Left renal cortex interstitium (tissue), 4 donors: ENCODE measurements around the gene SORT1. TPM values are rescaled to one million over a fixed set of nuclear protein-coding genes. Genes with fewer than 3 reads are reported as not detected.
"Not testable (repeated sequence)": the region's sequence is repeated elsewhere in the genome, so short reads cannot be mapped to it uniquely, and the experiment has no call there.

Source experiments
- DNase-seq, 4 donors: peaks; one replicate each; pipeline ENCODE4 v3.0.0-alpha.2; 2013; ENCODE audit warnings: low read depth in 4 of 4, low spot score in 2 of 4, missing footprints in 1 of 4
- polyA plus RNA-seq, 4 donors: library from polyadenylated mRNA; unstranded; fragments of 120-200 nt; gene quantifications; one replicate each; pipeline ENCODE4 v1.2.1, GENCODE V29; 2013; ENCODE audit not compliant: insufficient read length in 4 of 4

SORT1 gene
- polyA plus RNA-seq, 4 donors = 52.1 to 60.4 (median 56.9) TPM

DNA sequence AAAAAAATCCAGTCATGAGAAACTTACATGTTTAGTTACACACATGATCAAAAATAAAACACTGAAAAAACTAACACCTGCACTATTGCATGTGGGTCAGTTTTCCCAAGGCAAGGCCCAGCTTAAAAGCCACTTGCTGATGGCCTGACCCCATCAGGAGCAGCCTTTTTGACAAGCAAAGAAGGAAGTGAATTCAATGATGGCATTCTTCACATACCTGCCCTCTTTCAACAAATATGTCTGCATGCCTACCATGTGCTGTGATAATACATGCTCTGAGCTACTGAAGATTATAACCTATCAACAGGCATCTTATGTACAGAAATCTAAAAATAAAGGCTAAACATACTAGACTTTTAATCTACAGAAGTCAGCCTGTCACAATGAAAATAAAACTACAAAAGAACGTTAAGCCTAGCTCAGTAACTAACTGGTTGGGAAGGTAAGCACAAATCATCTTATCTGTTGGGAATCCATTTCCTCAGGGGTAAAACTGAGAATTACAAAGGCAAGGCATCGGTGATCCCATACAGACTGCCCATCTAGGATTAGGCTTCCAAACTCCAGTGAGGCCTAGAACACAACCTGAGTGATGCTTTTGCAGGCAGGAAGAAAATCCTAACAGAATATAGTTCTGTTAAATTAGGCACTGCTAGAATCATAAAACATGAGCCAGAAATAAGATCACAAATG, 14.5 kb downstream of the SORT1 start:
- no peak for DNase-seq

GRCh38 chr1:109381573-109381972, 16.1 kb downstream of the SORT1 start:
- no peak for DNase-seq

DNA sequence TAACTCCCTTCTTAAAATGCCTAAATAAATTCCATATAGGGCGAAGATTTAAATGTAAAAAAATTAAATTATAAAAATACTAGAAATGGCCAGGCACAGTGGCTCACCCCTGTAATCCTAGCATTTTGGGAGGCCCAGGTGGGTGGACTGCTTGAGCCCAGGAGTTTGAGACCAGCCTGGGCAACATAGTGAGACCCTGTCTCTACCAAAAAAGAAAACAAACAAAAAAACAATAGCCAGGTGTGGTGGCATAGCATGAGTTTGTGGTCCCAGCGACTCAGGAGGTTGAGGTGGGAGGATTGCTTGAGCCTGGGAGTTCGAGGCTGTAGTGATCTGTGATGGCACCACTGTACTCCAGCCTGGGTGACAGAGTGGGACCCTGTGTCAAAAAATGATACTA, 17.8 kb downstream of the SORT1 start:
- DNase-seq = no peak

DNA sequence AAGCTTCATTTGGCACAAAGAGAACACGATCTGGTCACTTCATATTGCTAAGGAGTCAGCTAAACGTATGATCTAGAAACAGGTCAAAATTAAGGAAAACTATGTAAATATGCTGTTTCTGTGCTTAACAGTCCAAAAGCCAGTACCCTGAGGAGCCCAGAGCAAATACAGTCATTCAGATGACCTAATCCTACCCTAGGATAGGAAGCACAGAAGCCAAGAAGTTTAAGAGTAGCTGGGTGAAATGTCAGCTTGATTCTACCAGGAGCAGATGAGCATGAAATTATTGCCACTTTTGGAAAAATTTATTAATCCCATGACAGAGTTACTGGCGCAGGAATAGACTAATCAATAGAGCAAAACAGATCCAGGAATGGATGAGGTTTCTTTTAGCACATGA, 18.3 kb downstream of the SORT1 start:
- DNase-seq = no peak

DNA sequence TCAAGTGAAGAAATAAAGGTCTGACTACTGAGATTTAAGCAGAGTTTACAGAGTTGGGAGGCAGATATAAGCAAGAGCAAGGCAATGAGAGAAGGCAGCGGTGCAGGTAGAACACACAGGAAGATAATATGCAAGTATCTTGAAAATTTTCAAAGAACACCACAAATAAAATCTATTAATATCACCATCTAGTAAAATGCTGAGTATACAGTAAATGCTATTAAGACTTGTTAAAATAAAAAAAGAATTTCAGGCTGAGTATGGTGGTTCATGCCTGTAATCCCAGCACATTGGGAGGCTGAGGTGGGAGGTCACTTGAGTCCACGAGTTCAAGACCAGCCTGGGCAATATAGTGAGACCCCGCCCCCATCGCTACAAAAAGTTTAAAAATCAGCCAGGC, 20.0 kb downstream of the SORT1 start:
- no peak for DNase-seq

DNA sequence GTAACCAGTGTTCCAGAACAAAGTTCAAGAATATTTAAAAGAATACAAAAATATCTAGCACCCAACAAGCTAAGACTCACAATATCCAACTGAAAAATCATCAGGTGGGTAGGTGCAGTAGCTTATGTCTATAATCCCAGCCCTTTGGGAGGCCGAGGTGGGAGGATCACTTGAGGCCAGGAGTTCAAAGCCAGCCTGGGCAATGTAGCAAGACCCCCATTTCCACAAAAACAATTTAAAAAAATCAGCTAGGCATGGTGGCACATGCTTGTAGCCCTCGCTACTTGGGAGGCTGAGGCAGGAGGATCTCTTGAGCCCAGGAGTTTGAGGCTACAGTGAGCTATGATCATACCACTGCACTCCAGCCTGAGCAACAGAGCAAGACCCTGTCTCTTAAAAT, 24.0 kb downstream of the SORT1 start:
- DNase-seq = not testable (repeated sequence)

DNA sequence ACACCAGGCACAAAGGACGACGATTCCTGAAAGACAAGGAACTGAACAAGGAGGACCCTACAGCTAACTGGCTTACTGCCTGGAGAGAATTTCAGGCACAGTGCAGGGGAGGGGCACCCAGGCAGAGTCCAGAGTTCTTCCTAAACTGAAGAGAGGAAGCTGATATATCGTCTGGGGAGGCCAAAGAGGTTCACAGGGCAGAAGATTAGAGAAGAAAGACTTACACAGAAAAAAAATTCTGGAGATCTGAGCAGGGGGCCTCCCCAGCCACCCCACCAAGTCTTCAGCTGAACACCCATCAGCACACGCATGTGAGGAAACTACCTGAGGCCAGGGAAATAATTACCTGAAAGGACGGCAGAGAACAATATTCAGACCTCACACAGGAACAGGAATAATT, 24.6 kb downstream of the SORT1 start:
- DNase-seq = no peak

DNA sequence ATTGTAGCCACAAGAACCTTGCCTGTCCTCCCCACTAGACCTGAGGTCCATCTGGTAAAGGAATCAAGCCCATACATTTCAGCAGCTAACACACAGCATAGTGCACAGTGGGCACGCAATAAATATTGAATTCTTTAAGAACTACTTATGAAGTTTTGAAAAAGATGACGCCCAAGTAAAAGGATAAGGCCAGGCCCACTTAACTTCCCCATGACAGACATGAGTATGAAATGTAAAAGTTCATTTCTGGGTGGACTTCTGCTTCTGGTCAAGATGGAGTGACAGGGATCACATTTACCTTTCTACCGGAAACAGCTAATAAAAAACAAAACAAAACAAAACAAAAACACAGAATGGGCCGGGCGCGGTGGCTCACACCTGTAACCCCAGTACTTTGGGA, 25.4 kb downstream of the SORT1 start:
- DNase-seq = no peak

DNA sequence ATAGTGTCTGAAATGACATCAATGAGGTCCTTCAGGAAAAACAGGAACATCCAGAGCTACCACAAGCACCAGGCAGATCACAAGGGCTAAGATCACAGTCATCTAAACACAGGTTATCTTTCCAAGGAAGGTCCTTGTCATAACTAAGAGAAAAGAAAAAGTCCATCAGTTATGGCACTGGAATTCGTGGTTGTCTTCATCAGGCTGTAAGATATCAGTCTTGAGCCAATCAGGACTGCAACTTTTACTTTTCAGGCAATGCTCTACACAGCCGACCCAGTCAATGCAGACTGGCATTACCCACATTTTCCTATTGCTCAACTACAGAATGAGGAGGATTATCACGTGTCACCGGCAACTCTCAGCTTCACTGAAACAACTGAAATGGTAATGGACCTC, 26.4 kb downstream of the SORT1 start:
- no peak for DNase-seq

- no peak for DNase-seq
Measured at GRCh38 chr1:109370712-109371340, 26.9 kb downstream of the SORT1 start.

DNA sequence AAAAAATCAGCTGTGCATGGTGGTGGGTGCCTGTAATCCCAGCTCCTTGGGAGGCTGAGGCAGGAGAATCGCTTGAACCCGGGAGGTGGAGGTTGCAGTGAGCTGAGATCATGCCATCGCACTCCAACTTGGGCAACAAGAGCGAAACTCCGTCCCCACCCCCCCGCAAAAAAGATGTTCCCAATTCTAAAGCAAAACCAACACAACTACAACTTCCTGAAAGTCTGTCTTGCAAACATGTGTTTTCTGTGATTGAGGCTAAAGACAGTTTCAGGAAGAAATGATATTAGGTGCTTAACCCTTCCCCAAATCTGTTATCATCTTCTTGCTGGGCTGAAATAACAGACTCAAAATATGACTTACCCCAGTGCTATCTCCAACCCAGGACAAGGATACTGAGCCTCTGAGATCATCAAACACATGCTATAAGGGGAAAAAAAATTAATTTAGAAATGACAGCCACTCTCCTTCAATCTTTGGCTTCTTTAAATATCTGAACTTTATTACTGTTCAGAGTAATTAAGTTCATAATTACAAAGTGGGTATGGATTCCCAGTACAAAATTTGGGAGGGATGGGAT, 28.5 kb downstream of the SORT1 start:
- no peak for DNase-seq

DNA sequence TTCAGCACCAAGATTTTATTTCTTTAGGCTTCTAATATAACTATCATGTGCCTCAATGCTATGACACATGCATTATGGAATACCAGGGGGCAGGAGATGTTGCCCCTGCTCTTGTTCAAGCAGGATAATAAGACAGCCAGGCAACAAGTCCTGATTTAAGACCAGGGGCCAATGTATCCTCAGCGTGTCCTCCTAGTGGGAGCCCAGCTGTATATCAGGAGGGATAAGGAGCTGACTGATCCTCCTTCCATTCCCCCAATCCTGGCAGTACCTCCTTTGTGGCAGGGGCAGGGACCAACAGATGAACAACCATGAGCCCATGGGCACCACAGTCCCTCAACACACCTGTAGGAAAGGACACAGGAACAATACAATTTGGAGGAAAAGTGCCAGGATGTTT, 29.3 kb downstream of the SORT1 start:
- DNase-seq = no peak

DNA sequence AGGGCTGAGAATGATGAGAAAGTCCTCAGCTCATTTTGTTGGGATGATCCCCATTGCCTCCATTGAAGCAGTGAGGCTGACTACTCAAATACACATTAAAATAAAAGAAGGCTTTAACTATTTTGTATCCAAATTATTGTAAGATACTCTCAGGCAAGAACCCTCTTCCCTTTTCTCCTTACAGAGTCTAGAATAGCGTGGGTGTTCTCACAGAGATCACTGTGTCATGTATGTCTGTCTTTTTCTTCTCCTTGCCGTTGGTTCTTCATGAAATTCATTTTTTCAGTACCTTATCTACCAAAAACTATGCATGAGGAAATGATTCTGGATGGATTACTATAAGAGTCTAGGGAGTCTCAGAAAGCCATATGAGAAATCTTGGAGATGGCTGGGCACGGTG, 30.1 kb downstream of the SORT1 start:
- DNase-seq = no peak

DNA sequence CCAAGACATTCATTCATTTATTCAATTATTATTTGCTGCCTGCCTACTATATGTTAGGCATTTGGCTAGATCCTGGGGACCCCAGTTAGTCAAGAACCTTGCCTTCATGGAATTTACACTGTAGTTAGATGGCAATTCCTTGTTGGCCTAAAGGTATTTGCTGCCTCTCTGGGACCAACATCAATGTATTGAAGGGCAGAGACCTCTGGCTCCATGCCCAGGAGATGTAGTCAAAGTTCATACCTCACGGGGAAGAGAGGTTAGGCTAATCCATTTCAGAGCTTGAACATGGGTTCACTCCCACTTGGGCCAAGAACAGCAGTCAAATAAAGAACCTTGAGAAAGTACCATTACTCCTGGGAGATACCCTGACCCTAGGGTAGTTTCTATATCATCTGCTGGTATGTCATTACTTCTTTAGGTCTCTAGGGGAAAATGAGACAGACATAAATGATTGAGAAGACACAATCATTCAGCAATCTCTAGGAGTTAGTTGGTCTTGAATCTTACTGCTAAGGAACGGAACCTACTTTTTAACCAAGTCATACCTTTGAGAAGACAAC, 32.0 kb downstream of the SORT1 start:
- no peak for DNase-seq

GRCh38 chr1:109361649-109362048, 36.1 kb downstream of the SORT1 start:
- DNase-seq = no peak

DNA sequence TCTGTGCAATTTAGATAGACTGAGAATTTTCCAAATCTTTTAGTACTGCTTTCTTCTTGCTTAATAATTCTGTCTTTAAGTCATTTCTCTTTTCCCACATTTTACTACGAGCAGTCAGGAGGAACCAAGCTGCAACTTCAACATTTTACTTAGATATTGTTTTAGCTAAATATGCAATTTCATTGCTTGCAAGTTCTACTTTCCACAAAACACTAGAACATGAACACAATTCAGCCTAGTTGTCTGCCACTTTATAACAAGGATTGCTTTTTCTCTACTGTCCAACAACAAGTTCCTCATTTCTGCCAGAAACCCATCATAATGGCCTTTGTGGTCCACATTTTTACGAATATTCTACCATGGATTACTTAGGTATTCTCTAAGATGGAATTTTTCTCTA, 36.6 kb downstream of the SORT1 start:
- DNase-seq = no peak

DNA sequence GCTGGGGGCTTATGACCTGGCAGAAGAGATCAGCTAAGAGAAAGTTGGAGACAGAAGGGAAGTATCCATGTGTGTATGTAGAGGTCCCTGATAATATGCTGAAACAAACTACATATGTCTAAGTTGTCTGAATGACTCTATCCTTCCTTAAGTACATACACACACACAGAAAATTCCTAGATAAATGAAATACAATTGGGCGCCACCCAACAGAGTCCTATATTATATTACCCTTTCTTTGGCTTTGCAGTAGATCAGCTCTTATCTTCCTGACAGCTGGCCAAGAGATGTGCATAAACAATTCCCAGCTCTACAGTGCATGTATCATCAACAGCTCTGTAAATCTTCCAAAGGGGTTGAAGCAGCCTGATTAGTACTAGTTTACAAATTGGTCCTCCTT, 40.1 kb downstream of the SORT1 start:
- no peak for DNase-seq

DNA sequence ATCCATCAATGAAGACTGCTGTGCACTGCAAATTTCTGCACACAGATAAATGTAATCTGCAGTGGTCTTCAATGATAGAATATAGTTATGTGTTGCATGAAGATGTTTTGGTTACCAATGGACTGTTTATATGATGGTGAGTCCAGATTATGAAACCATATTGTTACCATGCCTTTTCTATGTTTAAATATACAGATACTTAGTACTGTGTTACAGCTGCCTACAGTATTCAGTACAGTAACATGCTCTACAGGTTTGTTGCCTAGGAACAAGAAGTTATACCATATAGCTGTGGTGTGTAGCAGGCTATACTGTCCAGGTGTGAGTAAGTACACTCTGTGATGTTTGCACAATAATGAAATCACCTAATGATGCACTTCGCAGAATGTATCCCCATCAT, 40.8 kb downstream of the SORT1 start:
- no peak for DNase-seq

- DNase-seq = no peak
Measured at GRCh38 chr1:109356505-109356904, 41.2 kb downstream of the SORT1 start.

- DNase-seq = no peak
Measured at GRCh38 chr1:109354929-109355328, 42.8 kb downstream of the SORT1 start.

DNA sequence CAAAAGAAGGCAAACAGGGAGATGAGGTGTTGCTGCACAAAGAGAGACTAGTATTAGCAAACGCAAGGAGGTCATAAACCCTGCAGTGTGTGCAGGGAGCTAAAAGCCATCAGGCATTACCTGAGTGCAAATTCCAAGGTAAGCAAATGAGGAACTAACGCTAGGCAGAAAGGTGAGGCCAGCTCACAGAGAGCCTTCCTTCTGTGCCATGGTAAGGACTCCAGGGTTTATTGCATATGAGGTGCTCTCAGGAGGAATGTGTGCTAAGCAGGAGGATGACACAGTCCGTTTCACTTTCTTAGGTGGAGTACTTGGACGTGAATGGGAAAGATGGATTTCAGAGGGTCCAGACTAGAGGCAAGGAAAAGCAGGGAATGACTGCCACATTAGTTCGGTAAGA, 46.3 kb downstream of the SORT1 start:
- DNase-seq = no peak

- DNase-seq = no peak
Measured at GRCh38 chr1:109350655-109351054, 47.1 kb downstream of the SORT1 start.
